MM.1S (cell line): ENCODE results near the gene ZNF92.
"Not testable (repeated sequence)": the region's sequence is repeated elsewhere in the genome, so short reads cannot be mapped to it uniquely, and the experiment has no call there.

Experiments
- DNase-seq: peaks from one replicate; pipeline ENCODE4 v3.0.0-alpha.2; 2015
- H2AFZ ChIP-seq: fragments of 300-600 bp; sonication (generic); 2 replicates; pipeline ENCODE4 v1.6.0; 2016; ENCODE audit warnings: antibody characterized with exemption, low read length
- H3F3A ChIP-seq: fragments of 300-600 bp; sonication (generic); 2 replicates; pipeline ENCODE4 v1.6.1; 2016; ENCODE audit warnings: mild to moderate bottlenecking, antibody characterized with exemption, low read length, moderate library complexity, mixed read lengths; ENCODE audit not compliant: insufficient read depth
- H3K27ac ChIP-seq: fragments of 300-600 bp; sonication (generic); 2 replicates; pipeline ENCODE4 v1.5.1; 2016; ENCODE audit warnings: mild to moderate bottlenecking, low read length
- H3K27me3 ChIP-seq: fragments of 300-600 bp; sonication (generic); replicated peaks from 2 replicates; pipeline ENCODE4 v1.6.0; 2016; ENCODE audit warnings: low read length; ENCODE audit not compliant: insufficient read depth
- H3K36me3 ChIP-seq: fragments of 300-600 bp; sonication (generic); replicated peaks from 2 replicates; pipeline ENCODE4 v1.6.1; 2016; ENCODE audit warnings: mild to moderate bottlenecking, low read length, mixed read lengths; ENCODE audit not compliant: insufficient read depth
- H3K4me1 ChIP-seq: fragments of 300-600 bp; sonication (generic); 2 replicates; pipeline ENCODE4 v1.6.1; 2016; ENCODE audit warnings: low read length, mixed read lengths
- H3K4me2 ChIP-seq: fragments of 300-600 bp; sonication (generic); 2 replicates; pipeline ENCODE4 v1.6.0; 2016; ENCODE audit warnings: low read depth, low read length
- H3K4me3 ChIP-seq: fragments of 300-600 bp; sonication (generic); 2 replicates; pipeline ENCODE4 v1.5.1; 2016; ENCODE audit warnings: low read length, mixed read lengths
- H3K79me2 ChIP-seq: fragments of 300-600 bp; sonication (generic); 2 replicates; pipeline ENCODE4 v1.6.1; 2016; ENCODE audit warnings: mixed run types, low read length, mixed read lengths
- H3K9ac ChIP-seq: fragments of 300-600 bp; sonication (generic); 2 replicates; pipeline ENCODE4 v1.6.1; 2016; ENCODE audit warnings: low read length, mixed read lengths
- H3K9me2 ChIP-seq: fragments of 300-600 bp; sonication (generic); replicated peaks from 2 replicates; pipeline ENCODE4 v1.6.1; 2016; ENCODE audit warnings: mild to moderate bottlenecking, low read length, mixed read lengths; ENCODE audit not compliant: insufficient read depth
- H3K9me3 ChIP-seq: fragments of 300-600 bp; sonication (generic); replicated peaks from 2 replicates; pipeline ENCODE4 v1.6.1; 2016; ENCODE audit warnings: mild to moderate bottlenecking, low read length, mixed read lengths; ENCODE audit not compliant: insufficient read depth
- H4K20me1 ChIP-seq: fragments of 300-600 bp; sonication (generic); 2 replicates; pipeline ENCODE4 v1.6.1; 2016; ENCODE audit warnings: mild to moderate bottlenecking, low read length, moderate library complexity, mixed read lengths; ENCODE audit not compliant: insufficient read depth
- EZH2 ChIP-seq: fragments of 300-600 bp; sonication (generic); optimal IDR thresholded peaks from 2 replicates; pipeline ENCODE3; 2017; ENCODE audit warnings: low read depth, mild to moderate bottlenecking, antibody characterized with exemption, low read length, mixed read lengths
- EZH2phosphoT487 ChIP-seq: fragments of 300-600 bp; sonication (generic); IDR thresholded peaks from 2 replicates; pipeline ENCODE4 v1.6.1; 2018; ENCODE audit warnings: antibody characterized with exemption, low read length
- TF ChIP-seq, protein P1 (sequence below): fragments of 300-600 bp; sonication (generic); IDR thresholded peaks from 2 replicates; pipeline ENCODE4 v1.5.1; 2016; ENCODE audit warnings: antibody characterized with exemption, low read length, mixed read lengths

The ZNF92 gene

DNA sequence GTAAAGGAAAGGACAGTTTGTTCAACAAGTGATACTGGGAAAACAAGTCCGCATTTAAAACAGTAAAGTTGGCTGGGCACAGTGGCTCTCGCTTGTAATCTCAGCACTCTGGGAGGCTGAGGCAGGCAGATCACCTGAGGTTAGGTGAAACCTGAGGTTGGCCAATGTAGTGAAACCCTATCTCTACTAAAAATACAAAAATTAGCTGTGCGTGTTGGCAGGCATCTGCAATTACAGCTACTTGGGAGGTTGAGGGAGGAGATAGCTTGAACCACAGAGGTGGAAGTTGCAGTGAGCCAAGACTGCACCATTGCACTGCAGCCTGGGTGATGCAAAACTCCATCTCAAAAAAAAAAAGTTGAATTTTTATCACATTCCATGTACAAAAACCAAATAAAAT lies 35.7 kb downstream of the ZNF92 start:
- H3K4me3 ChIP-seq, result no peak overlapping the region
- DNase-seq, result peak; percentile 42

GRCh38 chr7:65411249-65411648 lies 37.6 kb downstream of the ZNF92 start:
- no peaks in the 10 kb centered on the region for H4K20me1 ChIP-seq
- no peak overlapping the region for H3K4me3 ChIP-seq
- H3K79me2 ChIP-seq, result no peaks in the 10 kb centered on the region
- no peak overlapping the region for H3K9ac ChIP-seq
- no peaks in the 10 kb centered on the region for H3K36me3 ChIP-seq
- H3K9me2 ChIP-seq, result no peaks in the 10 kb centered on the region
- H3K27me3 ChIP-seq, result no peaks in the 10 kb centered on the region
- no peaks in the 10 kb centered on the region for H3F3A ChIP-seq
- no peak overlapping the region for H3K4me2 ChIP-seq
- TF ChIP-seq, protein P1, sequence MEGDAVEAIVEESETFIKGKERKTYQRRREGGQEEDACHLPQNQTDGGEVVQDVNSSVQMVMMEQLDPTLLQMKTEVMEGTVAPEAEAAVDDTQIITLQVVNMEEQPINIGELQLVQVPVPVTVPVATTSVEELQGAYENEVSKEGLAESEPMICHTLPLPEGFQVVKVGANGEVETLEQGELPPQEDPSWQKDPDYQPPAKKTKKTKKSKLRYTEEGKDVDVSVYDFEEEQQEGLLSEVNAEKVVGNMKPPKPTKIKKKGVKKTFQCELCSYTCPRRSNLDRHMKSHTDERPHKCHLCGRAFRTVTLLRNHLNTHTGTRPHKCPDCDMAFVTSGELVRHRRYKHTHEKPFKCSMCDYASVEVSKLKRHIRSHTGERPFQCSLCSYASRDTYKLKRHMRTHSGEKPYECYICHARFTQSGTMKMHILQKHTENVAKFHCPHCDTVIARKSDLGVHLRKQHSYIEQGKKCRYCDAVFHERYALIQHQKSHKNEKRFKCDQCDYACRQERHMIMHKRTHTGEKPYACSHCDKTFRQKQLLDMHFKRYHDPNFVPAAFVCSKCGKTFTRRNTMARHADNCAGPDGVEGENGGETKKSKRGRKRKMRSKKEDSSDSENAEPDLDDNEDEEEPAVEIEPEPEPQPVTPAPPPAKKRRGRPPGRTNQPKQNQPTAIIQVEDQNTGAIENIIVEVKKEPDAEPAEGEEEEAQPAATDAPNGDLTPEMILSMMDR, result no peak
- TF ChIP-seq EZH2 (no peak), EZH2phosphoT487 (no peak)
- H3K27ac ChIP-seq, result no peak overlapping the region
- H3K4me1 ChIP-seq, result no peaks in the 10 kb centered on the region
- H3K9me3 ChIP-seq, result no peaks in the 10 kb centered on the region
- no peak overlapping the region for H2AFZ ChIP-seq
- DNase-seq, result no peak

More for the DNA sequence above, 35.7 kb downstream of the ZNF92 start:
- Histone ChIP-seq H4K20me1 (no peaks in the 10 kb centered on the region), H3K4me2 (no peak overlapping the region), H3F3A (no peaks in the 10 kb centered on the region), H2AFZ (no peak overlapping the region), H3K36me3 (no peaks in the 10 kb centered on the region), H3K79me2 (no peaks in the 10 kb centered on the region), H3K9ac (no peak overlapping the region), H3K4me1 (no peaks in the 10 kb centered on the region), H3K9me2 (no peaks in the 10 kb centered on the region), H3K27ac (no peak overlapping the region), H3K9me3 (no peaks in the 10 kb centered on the region), H3K27me3 (no peaks in the 10 kb centered on the region)
- TF ChIP-seq, protein P1, result no peak
- no peak for TF ChIP-seq EZH2phosphoT487
- TF ChIP-seq EZH2, result no peak

GRCh38 chr7:65422670-65423069 lies 49.0 kb downstream of the ZNF92 start:
- Histone ChIP-seq H3K36me3 (no peaks in the 10 kb centered on the region), H4K20me1 (no peaks in the 10 kb centered on the region), H3K79me2 (no peaks in the 10 kb centered on the region), H3K9me3 (no peaks in the 10 kb centered on the region), H3K9me2 (no peaks in the 10 kb centered on the region), H3K4me1 (no peaks in the 10 kb centered on the region), H3K27ac (no peak overlapping the region), H3K4me2 (no peak overlapping the region), H3K4me3 (no peak overlapping the region), H3K9ac (no peak overlapping the region), H3F3A (no peaks in the 10 kb centered on the region), H2AFZ (no peak overlapping the region), H3K27me3 (no peaks in the 10 kb centered on the region)
- DNase-seq, result no peak
- no peak for TF ChIP-seq EZH2
- TF ChIP-seq EZH2phosphoT487, result no peak
- TF ChIP-seq, protein P1, result no peak

GRCh38 chr7:65423286-65423685 lies 49.6 kb downstream of the ZNF92 start:
- not testable (repeated sequence) for DNase-seq, H3K4me3 ChIP-seq

More at GRCh38 chr7:65423286-65423685, 49.6 kb downstream of the ZNF92 start:
- not testable (repeated sequence) for H3K9ac ChIP-seq, H3K36me3 ChIP-seq, H3K9me3 ChIP-seq, H3K4me2 ChIP-seq, H3K9me2 ChIP-seq, H2AFZ ChIP-seq, H4K20me1 ChIP-seq, H3F3A ChIP-seq, H3K27me3 ChIP-seq, H3K79me2 ChIP-seq, H3K27ac ChIP-seq, H3K4me1 ChIP-seq
